H1 (cell line): ENCODE results near the gene DUSP12. TPM values are rescaled to one million over a fixed set of nuclear protein-coding genes. Genes with fewer than 3 reads are reported as not detected.

Source experiments
- CTCF ChIA-PET: fragments of 300-600 bp; sonication (Branson Sonifier 250); formaldehyde crosslinking; loops from one replicate; lab custom pipeline; 2021; ENCODE audit not compliant: partially characterized antibody; lab: Charles Lee
- POLR2A ChIA-PET: fragments of 300-600 bp; sonication (Branson Sonifier 250); formaldehyde crosslinking; loops from one replicate; lab custom pipeline; 2021; ENCODE audit warnings: inconsistent platforms; ENCODE audit not compliant: partially characterized antibody; lab: Charles Lee
- DNase-seq, 2 experiments: peaks; one replicate each; pipeline versions ENCODE4 v3.0.0 to v3.0.0-alpha.2; 2010 to 2022; ENCODE audit warnings: low spot score in 2 of 2, low read depth in 1 of 2, mixed read lengths in 1 of 2
- FAIRE-seq: peaks from 2 replicates; lab custom pipeline; 2011; peaks lifted over from hg19 to GRCh38; lab: Jason Lieb, UNC
- H2AFZ ChIP-seq: 2 replicates; pipeline ENCODE4 v1.8.1; 2012; ENCODE audit warnings: low read length, inconsistent platforms
- H2AK5ac ChIP-seq: 2 replicates; pipeline ENCODE4 v1.6.1; 2013; ENCODE audit warnings: low read depth, low read length
- H2BK120ac ChIP-seq: replicated peaks from 2 replicates; pipeline ENCODE3; 2013; ENCODE audit warnings: low read depth, low read length, inconsistent platforms
- H2BK12ac ChIP-seq: 2 replicates; pipeline ENCODE4 v1.6.1; 2013; ENCODE audit warnings: low read depth, low read length
- H2BK15ac ChIP-seq: 2 replicates; pipeline ENCODE4 v1.6.1; 2013; ENCODE audit warnings: low read length
- H2BK20ac ChIP-seq: 2 replicates; pipeline ENCODE4 v1.6.1; 2013; ENCODE audit warnings: low read length
- H2BK5ac ChIP-seq: 2 replicates; pipeline ENCODE4 v1.6.1; 2013; ENCODE audit warnings: low read depth, low read length
- H3K14ac ChIP-seq: 2 replicates; pipeline ENCODE4 v1.6.1; 2013; ENCODE audit warnings: inconsistent platforms; ENCODE audit not compliant: insufficient read length
- H3K18ac ChIP-seq: 2 replicates; pipeline ENCODE4 v1.6.1; 2013; ENCODE audit warnings: low read length; ENCODE audit errors: extremely low read depth
- H3K23ac ChIP-seq: 2 replicates; pipeline ENCODE4 v1.6.1; 2013; ENCODE audit warnings: inconsistent platforms; ENCODE audit not compliant: insufficient read length
- H3K23me2 ChIP-seq: 2 replicates; pipeline ENCODE4 v1.6.1; 2013; ENCODE audit warnings: low read depth, low read length
- H3K27ac ChIP-seq: 2 replicates; pipeline ENCODE4 v1.6.1; 2011; ENCODE audit warnings: low read depth, low read length, inconsistent platforms
- H3K27me3 ChIP-seq, 4 experiments: replicated peaks in 1 of 4; 1 replicate in 1 of 4; 2 replicates in 3 of 4; pipeline versions ENCODE4 v1.6.1 to v1.8.1; 2011 to 2013; ENCODE audit warnings: low read length in 3 of 4, mild to moderate bottlenecking in 3 of 4, inconsistent platforms in 2 of 4, mixed read lengths in 2 of 4, moderate library complexity in 1 of 4; ENCODE audit not compliant: control insufficient read depth in 3 of 4, insufficient read depth in 3 of 4; ENCODE audit errors: extremely low read depth in 1 of 4
- H3K36me3 ChIP-seq, 4 experiments: 2 replicates each; pipeline versions ENCODE4 v1.6.1 to v1.8.1; 2011 to 2013; ENCODE audit warnings: mild to moderate bottlenecking in 4 of 4, low read length in 3 of 4, moderate library complexity in 2 of 4, control low read depth in 1 of 4, inconsistent platforms in 1 of 4; ENCODE audit not compliant: insufficient read depth in 4 of 4, control insufficient read depth in 2 of 4
- H3K4ac ChIP-seq: replicated peaks from 2 replicates; pipeline ENCODE3; 2013; ENCODE audit warnings: low read length, low read depth, mixed read lengths, inconsistent platforms; ENCODE audit not compliant: insufficient read length
- H3K4me1 ChIP-seq, 4 experiments: replicated peaks in 1 of 4; 1 replicate in 1 of 4; 2 replicates in 3 of 4; pipeline versions ENCODE4 v1.6.1 to v1.8.1; 2011 to 2013; ENCODE audit warnings: low read length in 3 of 4, inconsistent platforms in 2 of 4, mixed read lengths in 1 of 4; ENCODE audit not compliant: insufficient read depth in 4 of 4, control insufficient read depth in 3 of 4
- H3K4me2 ChIP-seq, 2 experiments: 2 replicates each; pipeline versions ENCODE4 v1.6.1 to v1.8.1; 2011 to 2013; ENCODE audit warnings: low read depth in 2 of 2, low read length in 2 of 2, control low read depth in 1 of 2, inconsistent platforms in 1 of 2, mild to moderate bottlenecking in 1 of 2; ENCODE audit not compliant: insufficient read depth in 1 of 2
- H3K4me3 ChIP-seq, 4 experiments: fragments of 200-600, 300-600 bp in 1 of 4; sonication (generic), shearing (Covaris generic), sonication (Bioruptor Twin) in 1 of 4; 2 replicates each; pipeline versions ENCODE4 v1.5.1 to v1.8.1; 2011 to 2016; ENCODE audit warnings: low read length in 4 of 4, low read depth in 3 of 4, control low read depth in 2 of 4, inconsistent platforms in 2 of 4, mild to moderate bottlenecking in 2 of 4, mixed read lengths in 1 of 4, moderate library complexity in 1 of 4; ENCODE audit not compliant: insufficient read depth in 2 of 4; ENCODE audit errors: extremely low read depth in 1 of 4
- H3K56ac ChIP-seq: replicated peaks from 2 replicates; pipeline ENCODE3; 2013; ENCODE audit warnings: low read depth, mild to moderate bottlenecking, mixed read lengths, low read length, inconsistent platforms; ENCODE audit not compliant: insufficient read length
- H3K79me1 ChIP-seq: 2 replicates; pipeline ENCODE4 v1.6.1; 2013; ENCODE audit warnings: low read depth, low read length, control low read depth
- H3K79me2 ChIP-seq, 2 experiments: 2 replicates each; pipeline versions ENCODE4 v1.6.1 to v1.8.1; 2012 to 2013; ENCODE audit warnings: low read length in 2 of 2, mild to moderate bottlenecking in 2 of 2, inconsistent platforms in 1 of 2; ENCODE audit not compliant: insufficient read depth in 2 of 2, control insufficient read depth in 1 of 2
- H3K9ac ChIP-seq, 4 experiments: replicated peaks in 1 of 4; 1 replicate in 1 of 4; 2 replicates in 3 of 4; pipeline versions ENCODE4 v1.6.1 to v1.8.1; 2011 to 2013; ENCODE audit warnings: low read depth in 3 of 4, low read length in 3 of 4, control low read depth in 2 of 4, mild to moderate bottlenecking in 2 of 4, moderate library complexity in 2 of 4, inconsistent platforms in 1 of 4; ENCODE audit errors: extremely low read depth in 1 of 4
- H3K9me3 ChIP-seq, 2 experiments: 2 replicates each; pipeline versions ENCODE4 v1.6.1 to v1.8.1; 2012 to 2013; ENCODE audit warnings: mild to moderate bottlenecking in 2 of 2, moderate library complexity in 2 of 2, control low read depth in 1 of 2, inconsistent platforms in 1 of 2, low read depth in 1 of 2, low read length in 1 of 2, mixed read lengths in 1 of 2; ENCODE audit not compliant: insufficient read depth in 2 of 2
- H4K20me1 ChIP-seq, 2 experiments: replicated peaks in 1 of 2; 2 replicates each; pipeline versions ENCODE3 to v1.8.1; 2011 to 2013; ENCODE audit warnings: inconsistent platforms in 2 of 2, low read length in 2 of 2, mild to moderate bottlenecking in 1 of 2; ENCODE audit not compliant: insufficient read depth in 2 of 2, control insufficient read depth in 1 of 2
- H4K5ac ChIP-seq: 2 replicates; pipeline ENCODE4 v1.6.1; 2013; ENCODE audit warnings: low read length, low read depth, mixed read lengths, inconsistent platforms; ENCODE audit not compliant: insufficient read length
- H4K8ac ChIP-seq: 2 replicates; pipeline ENCODE4 v1.8.0; 2013; ENCODE audit warnings: mild to moderate bottlenecking, moderate library complexity, low read length, inconsistent platforms; ENCODE audit not compliant: insufficient read depth; ENCODE audit errors: extremely low read depth
- H4K91ac ChIP-seq: replicated peaks from 2 replicates; pipeline ENCODE3; 2013; ENCODE audit warnings: low read length, mixed read lengths, inconsistent platforms; ENCODE audit not compliant: insufficient read length
- ATF3 ChIP-seq: IDR thresholded peaks from 2 replicates; pipeline ENCODE4 v1.6.1; 2011; ENCODE audit warnings: low read depth, mild to moderate bottlenecking, low read length; ENCODE audit not compliant: insufficient read depth
- CHD1 ChIP-seq: IDR thresholded peaks from 2 replicates; pipeline ENCODE4 v1.6.1; 2012; ENCODE audit warnings: low read depth, low read length, improper control_type of control experiment
- CHD2 ChIP-seq: IDR thresholded peaks from 2 replicates; pipeline ENCODE4 v1.6.1; 2012; ENCODE audit warnings: low read length, improper control_type of control experiment
- KDM1A ChIP-seq: fragments of 200-600, 300-600 bp; sonication (generic); IDR thresholded peaks from 2 replicates; pipeline ENCODE4 v1.7.1; 2016; ENCODE audit warnings: mild to moderate bottlenecking, low read length, borderline replicate concordance
- KDM4A ChIP-seq: IDR thresholded peaks from one replicate; pipeline ENCODE4 v1.7.1; 2012; ENCODE audit warnings: low read depth, mild to moderate bottlenecking, moderate library complexity, low read length, inconsistent platforms; ENCODE audit not compliant: severe bottlenecking
- NANOG ChIP-seq: IDR thresholded peaks from 2 replicates; pipeline ENCODE4 v1.6.1; 2011; ENCODE audit warnings: low read length, low read depth, mild to moderate bottlenecking, inconsistent platforms; ENCODE audit not compliant: insufficient read depth, poor library complexity, severe bottlenecking
- ZNF274 ChIP-seq: IDR thresholded peaks from 2 replicates; pipeline ENCODE4 v1.7.0; 2012; ENCODE audit warnings: low read length, borderline replicate concordance; ENCODE audit errors: extremely low read depth
- WGBS, 2 experiments: shearing (Covaris generic) in 1 of 2; methylation state at CpG; one replicate each; pipeline versions ENCODE4 v1.1.6 to v1.1.7; 2013 to 2015; ENCODE audit warnings: low lambda C conversion rate in 2 of 2, mixed read lengths in 2 of 2, inconsistent platforms in 1 of 2, low coverage in 1 of 2, missing lambda C conversion rate in 1 of 2; ENCODE audit not compliant: insufficient replicate concordance in 2 of 2, insufficient coverage in 1 of 2, insufficient read length in 1 of 2; ENCODE audit errors: extremely low coverage in 1 of 2, missing lambda C conversion rate in 1 of 2; 5-methylcytosine and 5-hydroxymethylcytosine counted together
- polyA plus RNA-seq, 7 experiments: library from polyadenylated mRNA; depleted of rRNA in 3 of 7; stranded (reverse) in 5 of 7; unstranded in 2 of 7; fragments of >200 nt in 5 of 7; fragments of 200-250 nt in 2 of 7; gene quantifications; 1 replicate in 5 of 7; 2 replicates in 1 of 7; 4 replicates in 1 of 7; pipeline versions ENCODE4 v1.2.1 to v1.2.3, GENCODE V29; 2011 to 2013; ENCODE audit warnings: missing spikeins in 2 of 7, mixed read lengths in 2 of 7
- total RNA-seq: library from RNA; stranded (reverse); fragmentation: NEBNext Ultra II Directional; extraction: Animal tissue kit (Norgen Biotek cat#: 25700); gene quantifications from 2 replicates; pipeline ENCODE4 v1.2.1, GENCODE V29; 2021
- TF ChIP-seq, protein P1 (sequence below): IDR thresholded peaks from 2 replicates; pipeline ENCODE4 v1.6.1; 2012; ENCODE audit warnings: low read length, inconsistent platforms

DUSP12 gene
- total and polyA plus RNA-seq, 2 of the 8 experiments (the other 6 are each of a cell fraction or from before 2014, with no cell fraction given): 27.6 to 33.9 TPM

DNA sequence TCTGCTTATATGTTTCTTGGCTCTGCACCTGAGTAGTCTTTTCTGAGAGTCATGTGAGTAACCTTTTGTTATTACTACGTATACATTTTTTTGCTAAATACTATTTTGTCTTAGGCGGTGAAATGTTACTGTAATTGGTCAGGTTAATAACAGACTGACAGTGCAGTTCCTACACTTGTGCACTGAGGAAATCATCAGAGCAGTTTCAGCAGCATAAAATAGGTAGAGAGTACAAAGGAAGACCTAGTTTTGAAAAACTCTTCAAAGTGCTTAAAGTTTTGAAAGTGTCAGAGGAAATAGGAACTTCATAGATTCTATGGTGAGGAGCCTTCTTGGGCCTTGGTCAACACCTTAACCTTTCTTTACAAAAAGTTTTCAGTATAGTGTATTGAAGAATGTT, 27.7 kb downstream of the DUSP12 start:
- no peak overlapping the region for H4K8ac ChIP-seq
- no peak overlapping the region for H3K23ac ChIP-seq
- no peak overlapping the region for H4K91ac ChIP-seq
- no peak overlapping the region for H3K4me2 ChIP-seq
- no peaks in the 10 kb centered on the region for H3K36me3 ChIP-seq
- no peak overlapping the region for H2BK15ac ChIP-seq
- no peak for FAIRE-seq
- H3K23me2 ChIP-seq: no peaks in the 10 kb centered on the region; the same call in 1 of the 2 replicates
- no peaks in the 10 kb centered on the region for H3K79me1 ChIP-seq
- H3K27me3 ChIP-seq: no peaks in the 10 kb centered on the region
- no peaks in the 10 kb centered on the region for H4K20me1 ChIP-seq
- POLR2A ChIA-PET: no interaction called here
- H3K27ac ChIP-seq: no peak overlapping the region
- H3K4me3 ChIP-seq: no peak overlapping the region
- no peak overlapping the region for H2AK5ac ChIP-seq
- no peak overlapping the region for H3K4ac ChIP-seq
- H3K79me2 ChIP-seq: no peaks in the 10 kb centered on the region; a peak in 1 of 4 replicates
- no peak overlapping the region for H3K56ac ChIP-seq
- H2BK12ac ChIP-seq: no peak overlapping the region
- no peaks in the 10 kb centered on the region for H3K4me1 ChIP-seq
- no peaks in the 10 kb centered on the region for H3K9me3 ChIP-seq
- no peak overlapping the region for H3K18ac ChIP-seq
- WGBS, 2 experiments: 78% methylated on average over 2 of the region's 2 CpGs; no CpG with 5 or more reads in 1 of the 2 experiments
- H3K9ac ChIP-seq: no peak overlapping the region
- H2BK120ac ChIP-seq: no peak overlapping the region
- H2BK5ac ChIP-seq: no peak overlapping the region
- H4K5ac ChIP-seq: no peak overlapping the region
- DNase-seq: no peak
- H2AFZ ChIP-seq: no peak overlapping the region
- no peak overlapping the region for H3K14ac ChIP-seq
- H2BK20ac ChIP-seq: no peak overlapping the region
- CTCF ChIA-PET: no interaction called here
- no peak for TF ChIP-seq KDM4A
- no peak for TF ChIP-seq CHD2
- TF ChIP-seq, protein P1, sequence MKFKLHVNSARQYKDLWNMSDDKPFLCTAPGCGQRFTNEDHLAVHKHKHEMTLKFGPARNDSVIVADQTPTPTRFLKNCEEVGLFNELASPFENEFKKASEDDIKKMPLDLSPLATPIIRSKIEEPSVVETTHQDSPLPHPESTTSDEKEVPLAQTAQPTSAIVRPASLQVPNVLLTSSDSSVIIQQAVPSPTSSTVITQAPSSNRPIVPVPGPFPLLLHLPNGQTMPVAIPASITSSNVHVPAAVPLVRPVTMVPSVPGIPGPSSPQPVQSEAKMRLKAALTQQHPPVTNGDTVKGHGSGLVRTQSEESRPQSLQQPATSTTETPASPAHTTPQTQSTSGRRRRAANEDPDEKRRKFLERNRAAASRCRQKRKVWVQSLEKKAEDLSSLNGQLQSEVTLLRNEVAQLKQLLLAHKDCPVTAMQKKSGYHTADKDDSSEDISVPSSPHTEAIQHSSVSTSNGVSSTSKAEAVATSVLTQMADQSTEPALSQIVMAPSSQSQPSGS: no peak
- no peak for TF ChIP-seq NANOG
- no peak for TF ChIP-seq CHD1
- no peak for TF ChIP-seq ZNF274
- no peak for TF ChIP-seq ATF3
- TF ChIP-seq KDM1A: no peak
